ENCODE data around the gene PRKAG2. TPM values are rescaled to one million over a fixed set of nuclear protein-coding genes. Genes with fewer than 3 reads are reported as not detected.
A peak's percentile ranks its signal among the peaks of the same experiment; 100 is the strongest.

Gene PRKAG2
- total and polyA plus RNA-seq, 10 donors = 15.8 to 50.9 (median 32.8) TPM

GRCh38 chr7:151896486-151896885 is 19.6 kb upstream of the PRKAG2 start:
- intact Hi-C loops (cut with DNase I; ENCODE audit: low total_unique reads) = no loop called here

GRCh38 chr7:151896086-151896485 is 19.2 kb upstream of the PRKAG2 start:
- H3K9me3 ChIP-seq = no peaks in the 10 kb centered on the region
- no peak for TF ChIP-seq CTCF (IDR thresholded peaks at IDR 0.05 in 8 of 11, conservative IDR thresholded peaks at IDR 0.05 in 3 of 11)
- TF ChIP-seq POLR2A (IDR thresholded peaks at IDR 0.05) = no peak
- no peak for TF ChIP-seq POLR2AphosphoS5 (IDR thresholded peaks at IDR 0.05)
- H3K27ac ChIP-seq = no peak overlapping the region
- H3K27me3 ChIP-seq (replicated peaks in 1 of 7) = peaks cover 0 to 47% (median under 1%) of the 10 kb centered on the region in 7 donors
- intact Hi-C loops (cut with DNase I; ENCODE audit: low total_unique reads) = no loop called here
- no peaks in the 10 kb centered on the region for H3K4me1 ChIP-seq
- WGBS, 5 donors = 85 to 100% (median 88%) methylated on average over 1 to 4 of the region's 4 CpGs
- no peak for DNase-seq
- no peak overlapping the region for H3K4me3 ChIP-seq
- H3K36me3 ChIP-seq = no peaks in the 10 kb centered on the region

More at GRCh38 chr7:151896486-151896885, 19.6 kb upstream of the PRKAG2 start:
- 76 to 84% (median 80%) methylated on average over 3 to 7 of the region's 7 CpGs for WGBS, 5 donors
- no peaks in the 10 kb centered on the region for H3K4me1 ChIP-seq
- peak; percentile 53 for DNase-seq
- no peak overlapping the region for H3K27ac ChIP-seq
- TF ChIP-seq POLR2A (IDR thresholded peaks at IDR 0.05) = no peak
- TF ChIP-seq CTCF (IDR thresholded peaks at IDR 0.05 in 8 of 11, conservative IDR thresholded peaks at IDR 0.05 in 3 of 11) = no peak
- no peak for TF ChIP-seq POLR2AphosphoS5 (IDR thresholded peaks at IDR 0.05)
- peaks cover 0 to 47% (median 0%) of the 10 kb centered on the region in 7 donors for H3K27me3 ChIP-seq (replicated peaks in 1 of 7)
- H3K4me3 ChIP-seq = no peak overlapping the region
- H3K36me3 ChIP-seq = no peaks in the 10 kb centered on the region
- no peaks in the 10 kb centered on the region for H3K9me3 ChIP-seq

GRCh38 chr7:151895631-151896031 is 18.7 kb upstream of the PRKAG2 start:
- Histone ChIP-seq H3K36me3 (no peaks in the 10 kb centered on the region), H3K4me3 (no peak overlapping the region), H3K4me1 (no peaks in the 10 kb centered on the region), H3K27ac (no peak overlapping the region), H3K27me3 (replicated peaks in 1 of 7) (peaks cover 0 to 49% (median 5%) of the 10 kb centered on the region in 7 donors), H3K9me3 (no peaks in the 10 kb centered on the region)
- intact Hi-C loops (cut with DNase I; ENCODE audit: low total_unique reads) = no loop called here
- TF ChIP-seq CTCF (IDR thresholded peaks at IDR 0.05 in 8 of 11, conservative IDR thresholded peaks at IDR 0.05 in 3 of 11) (no peak), POLR2A (IDR thresholded peaks at IDR 0.05) (no peak), POLR2AphosphoS5 (IDR thresholded peaks at IDR 0.05) (no peak)
- 82 to 92% (median 86%) methylated on average over 10 of the region's 10 CpGs for WGBS, 5 donors
- DNase-seq = peak; percentile 36

GRCh38 chr7:151895008-151895630 is 18.2 kb upstream of the PRKAG2 start:
- WGBS, 5 donors = 88 to 91% (median 90%) methylated on average over 21 of the region's 21 CpGs
- H3K4me1 ChIP-seq = no peaks in the 10 kb centered on the region
- H3K36me3 ChIP-seq = no peaks in the 10 kb centered on the region
- H3K27me3 ChIP-seq (replicated peaks in 1 of 7) = peaks cover 0 to 49% (median 5%) of the 10 kb centered on the region in 7 donors
- TF ChIP-seq CTCF (IDR thresholded peaks at IDR 0.05 in 8 of 11, conservative IDR thresholded peaks at IDR 0.05 in 3 of 11) = no peak
- no peak for TF ChIP-seq POLR2AphosphoS5 (IDR thresholded peaks at IDR 0.05)
- TF ChIP-seq POLR2A (IDR thresholded peaks at IDR 0.05) = no peak
- no peak overlapping the region for H3K4me3 ChIP-seq
- peak; percentile 46 for DNase-seq
- H3K27ac ChIP-seq = no peak overlapping the region
- no peaks in the 10 kb centered on the region for H3K9me3 ChIP-seq
- intact Hi-C loops (cut with DNase I; ENCODE audit: low total_unique reads) = no loop called here
